ENCODE data around the gene MARK4.

DNA sequence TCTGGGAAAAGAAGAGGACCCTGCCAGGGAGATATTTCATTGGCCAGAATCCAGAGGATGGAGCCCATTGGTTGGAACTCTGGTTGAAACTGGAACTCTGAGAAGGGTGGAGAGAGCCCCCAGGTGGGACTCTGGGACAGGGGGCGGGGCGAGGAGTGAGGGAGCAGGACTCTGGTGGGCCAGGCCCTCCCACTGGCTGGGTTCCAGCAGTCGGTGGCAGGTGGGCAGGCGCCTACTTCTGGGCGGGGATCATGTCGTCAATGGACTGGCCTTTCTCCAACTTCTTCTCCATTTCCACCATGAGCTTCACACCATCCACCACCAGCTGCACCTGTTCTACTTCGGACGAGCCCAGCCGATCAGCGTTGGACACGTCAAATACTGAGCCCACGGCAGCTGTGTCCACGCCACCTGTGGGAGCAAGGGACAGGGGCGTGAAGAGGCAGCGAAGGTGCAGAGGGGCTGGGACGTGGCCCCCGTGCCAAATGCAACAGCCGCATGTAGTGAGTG, 55.5 kb downstream of the MARK4 start:
- no peak for TF ChIP-seq POLR2A (IDR thresholded peaks at IDR 0.05)
- TF ChIP-seq, protein P1, sequence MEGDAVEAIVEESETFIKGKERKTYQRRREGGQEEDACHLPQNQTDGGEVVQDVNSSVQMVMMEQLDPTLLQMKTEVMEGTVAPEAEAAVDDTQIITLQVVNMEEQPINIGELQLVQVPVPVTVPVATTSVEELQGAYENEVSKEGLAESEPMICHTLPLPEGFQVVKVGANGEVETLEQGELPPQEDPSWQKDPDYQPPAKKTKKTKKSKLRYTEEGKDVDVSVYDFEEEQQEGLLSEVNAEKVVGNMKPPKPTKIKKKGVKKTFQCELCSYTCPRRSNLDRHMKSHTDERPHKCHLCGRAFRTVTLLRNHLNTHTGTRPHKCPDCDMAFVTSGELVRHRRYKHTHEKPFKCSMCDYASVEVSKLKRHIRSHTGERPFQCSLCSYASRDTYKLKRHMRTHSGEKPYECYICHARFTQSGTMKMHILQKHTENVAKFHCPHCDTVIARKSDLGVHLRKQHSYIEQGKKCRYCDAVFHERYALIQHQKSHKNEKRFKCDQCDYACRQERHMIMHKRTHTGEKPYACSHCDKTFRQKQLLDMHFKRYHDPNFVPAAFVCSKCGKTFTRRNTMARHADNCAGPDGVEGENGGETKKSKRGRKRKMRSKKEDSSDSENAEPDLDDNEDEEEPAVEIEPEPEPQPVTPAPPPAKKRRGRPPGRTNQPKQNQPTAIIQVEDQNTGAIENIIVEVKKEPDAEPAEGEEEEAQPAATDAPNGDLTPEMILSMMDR (IDR thresholded peaks at IDR 0.05) = no peak
- TF ChIP-seq POLR2AphosphoS5 (IDR thresholded peaks at IDR 0.05) = no peak
